Esophagus squamous epithelium (tissue), 5 donors: ENCODE results near the gene ZNF277. TPM values are rescaled to one million over a fixed set of nuclear protein-coding genes. Genes with fewer than 3 reads are reported as not detected.

Source experiments
- DNase-seq: peaks from one replicate; lab custom pipeline; 2025; lab: John Stamatoyannopoulos, UW
- H3K27ac ChIP-seq, 4 donors: fragments of 200-600 bp; sonication (generic); one replicate each; pipeline ENCODE4 v1.5.1; 2016 to 2019; ENCODE audit warnings: mild to moderate bottlenecking in 1 of 4
- H3K27me3 ChIP-seq, 4 donors: fragments of 200-600 bp; sonication (generic); 1 replicate in 3 of 4; 2 replicates in 1 of 4; pipeline versions ENCODE4 v1.5.1 to v1.6.0; 2017 to 2021; ENCODE audit warnings: antibody characterized with exemption in 1 of 4
- H3K36me3 ChIP-seq, 3 donors: fragments of 200-600 bp; sonication (generic); one replicate each; pipeline ENCODE4 v1.5.1; 2016 to 2019
- H3K4me1 ChIP-seq, 3 donors: fragments of 200-600 bp; sonication (generic); one replicate each; pipeline ENCODE4 v1.5.1; 2017 to 2019
- H3K4me3 ChIP-seq, 4 donors: fragments of 200-600 bp; sonication (generic); 1 replicate in 3 of 4; 2 replicates in 1 of 4; pipeline ENCODE4 v1.5.1; 2016 to 2019; ENCODE audit warnings: mild to moderate bottlenecking in 2 of 4, moderate library complexity in 1 of 4
- H3K9me3 ChIP-seq, 3 donors: fragments of 200-600 bp; sonication (generic); one replicate each; pipeline ENCODE4 v1.5.1; 2016 to 2019
- POLR2A ChIP-seq, 4 donors: fragments of 450-650 bp; IDR thresholded peaks; one replicate each; pipeline ENCODE4 v1.6.1; 2017; ENCODE audit warnings: antibody characterized with exemption in 4 of 4, mild to moderate bottlenecking in 4 of 4, moderate library complexity in 3 of 4
- WGBS, 2 donors: methylation state at CpG; one replicate each; pipeline ENCODE4 v1.1.5; 2018; 5-methylcytosine and 5-hydroxymethylcytosine counted together
- intact Hi-C: fragments of 100-400 bp; cut with DNase I; formaldehyde crosslinking; loops from one replicate; pipeline ENCODE4 v1.15.0; 2022
- total RNA-seq, 4 donors: library from RNA; depleted of rRNA; stranded (reverse); fragments of >200 nt; gene quantifications; one replicate each; pipeline ENCODE4 v1.1.0, GENCODE V29; 2016
- TF ChIP-seq, protein P1 (sequence below), 6 experiments: fragments of 450-650 bp in 4 of 6; fragments of 200-600 bp in 2 of 6; sonication (generic) in 2 of 6; IDR thresholded peaks; one replicate each; pipeline ENCODE4 v1.5.1; 2016 to 2019; ENCODE audit warnings: antibody characterized with exemption in 6 of 6, mild to moderate bottlenecking in 4 of 6, moderate library complexity in 4 of 6
- donor health status: DM: yes; HTN: yes; CAD: no.

The ZNF277 gene
- total RNA-seq, 4 donors from 2014 or later: 7.3 to 32.0 (median 19.6) TPM

DNA sequence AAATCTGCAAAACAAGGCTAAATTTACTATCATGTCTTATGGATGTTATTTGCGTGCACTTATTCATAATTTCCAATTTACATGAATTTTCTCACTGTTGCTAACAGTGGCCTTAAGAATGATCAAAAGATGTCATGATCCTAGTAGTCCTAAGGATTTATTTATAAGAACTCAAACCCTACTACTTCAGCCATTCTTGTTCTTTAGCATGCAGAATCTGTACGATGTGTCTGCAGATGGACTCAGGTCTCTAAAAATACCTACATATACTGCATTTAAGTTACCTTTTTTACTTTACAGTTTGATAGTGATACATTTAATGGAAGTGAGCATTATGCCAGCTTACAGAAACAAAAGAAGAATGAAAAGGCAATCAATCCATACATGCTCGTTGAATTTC lies 91.2 kb downstream of the ZNF277 start:
- Histone ChIP-seq H3K9me3 (no peaks in the 10 kb centered on the region), H3K36me3 (peaks cover 0 to 10% (median 0%) of the 10 kb centered on the region in 3 donors), H3K4me3 (no peak overlapping the region), H3K27ac (no peak overlapping the region), H3K4me1 (peaks cover 0 to 3% (median 0%) of the 10 kb centered on the region in 3 donors), H3K27me3 (no peaks in the 10 kb centered on the region)
- intact Hi-C loops: no loop called here
- DNase-seq: no peak
- 92 to 97% methylated on average over 3 of the region's 3 CpGs for WGBS, 2 donors
- TF ChIP-seq, protein P1, sequence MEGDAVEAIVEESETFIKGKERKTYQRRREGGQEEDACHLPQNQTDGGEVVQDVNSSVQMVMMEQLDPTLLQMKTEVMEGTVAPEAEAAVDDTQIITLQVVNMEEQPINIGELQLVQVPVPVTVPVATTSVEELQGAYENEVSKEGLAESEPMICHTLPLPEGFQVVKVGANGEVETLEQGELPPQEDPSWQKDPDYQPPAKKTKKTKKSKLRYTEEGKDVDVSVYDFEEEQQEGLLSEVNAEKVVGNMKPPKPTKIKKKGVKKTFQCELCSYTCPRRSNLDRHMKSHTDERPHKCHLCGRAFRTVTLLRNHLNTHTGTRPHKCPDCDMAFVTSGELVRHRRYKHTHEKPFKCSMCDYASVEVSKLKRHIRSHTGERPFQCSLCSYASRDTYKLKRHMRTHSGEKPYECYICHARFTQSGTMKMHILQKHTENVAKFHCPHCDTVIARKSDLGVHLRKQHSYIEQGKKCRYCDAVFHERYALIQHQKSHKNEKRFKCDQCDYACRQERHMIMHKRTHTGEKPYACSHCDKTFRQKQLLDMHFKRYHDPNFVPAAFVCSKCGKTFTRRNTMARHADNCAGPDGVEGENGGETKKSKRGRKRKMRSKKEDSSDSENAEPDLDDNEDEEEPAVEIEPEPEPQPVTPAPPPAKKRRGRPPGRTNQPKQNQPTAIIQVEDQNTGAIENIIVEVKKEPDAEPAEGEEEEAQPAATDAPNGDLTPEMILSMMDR (IDR thresholded peaks at IDR 0.05): no peak
- no peak for TF ChIP-seq POLR2A (IDR thresholded peaks at IDR 0.05)

DNA sequence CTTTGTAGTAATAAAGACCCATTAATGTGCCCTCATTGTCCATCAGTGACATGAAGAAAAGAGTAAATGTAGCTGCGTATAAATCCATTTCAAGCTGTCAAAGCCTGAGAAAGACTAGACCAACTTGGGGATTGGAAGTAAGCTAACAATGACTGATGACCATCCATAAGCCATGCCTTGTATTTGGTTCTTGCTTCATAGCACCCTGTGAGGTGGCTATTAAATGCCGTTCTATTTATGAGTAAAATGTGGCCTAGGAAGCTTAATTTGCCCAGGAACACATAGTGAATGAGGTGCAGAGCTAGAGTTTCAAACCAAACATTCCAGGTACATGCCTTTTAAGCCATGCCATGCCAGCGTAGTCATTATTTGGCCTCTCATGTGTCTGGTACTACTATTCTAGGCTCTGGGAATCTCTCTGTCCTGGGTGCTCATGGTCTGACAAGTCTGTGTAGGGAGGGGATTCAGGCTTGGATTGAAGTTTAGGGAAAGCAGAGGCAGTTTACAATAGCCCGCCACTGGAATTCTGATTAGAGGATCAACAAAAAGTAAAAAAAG lies 92.1 kb downstream of the ZNF277 start:
- 86 to 96% methylated on average over 3 to 4 of the region's 4 CpGs for WGBS, 2 donors
- H3K36me3 ChIP-seq: peaks cover 0 to 10% (median 0%) of the 10 kb centered on the region in 3 donors
- H3K4me3 ChIP-seq: no peak overlapping the region
- peaks cover 0 to 8% (median 0%) of the 10 kb centered on the region in 3 donors for H3K4me1 ChIP-seq
- intact Hi-C loops: no loop called here
- no peaks in the 10 kb centered on the region for H3K9me3 ChIP-seq
- TF ChIP-seq, protein P1 (IDR thresholded peaks at IDR 0.05): no peak
- no peak for TF ChIP-seq POLR2A (IDR thresholded peaks at IDR 0.05)
- H3K27ac ChIP-seq: no peak overlapping the region
- no peaks in the 10 kb centered on the region for H3K27me3 ChIP-seq
- no peak for DNase-seq

DNA sequence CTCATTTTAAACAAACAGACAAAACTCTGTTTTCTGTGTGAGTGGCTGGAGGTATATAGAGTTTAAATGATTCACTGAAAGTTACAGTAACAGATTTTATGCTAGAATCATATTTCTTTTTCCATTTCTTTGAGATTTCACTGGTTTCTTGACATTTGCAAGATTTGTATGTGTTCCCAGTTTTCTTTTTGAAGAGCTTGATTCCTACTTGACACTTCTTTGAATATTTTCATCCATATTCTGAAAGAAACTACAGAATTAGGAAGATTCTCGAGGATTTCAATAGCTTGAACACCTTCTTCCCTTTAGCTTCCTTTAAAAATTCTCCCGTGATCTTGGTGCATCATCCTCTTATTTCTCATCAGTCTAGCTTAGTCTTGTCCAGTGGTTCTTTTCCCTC lies 93.6 kb downstream of the ZNF277 start:
- Histone ChIP-seq H3K9me3 (no peaks in the 10 kb centered on the region), H3K27ac (no peak overlapping the region), H3K4me1 (peaks cover 0 to 8% (median 0%) of the 10 kb centered on the region in 3 donors), H3K27me3 (no peaks in the 10 kb centered on the region), H3K4me3 (no peak overlapping the region), H3K36me3 (peaks cover 0 to 13% (median 0%) of the 10 kb centered on the region in 3 donors)
- no peak for DNase-seq
- 93 to 98% methylated on average over 2 of the region's 2 CpGs for WGBS, 2 donors
- TF ChIP-seq POLR2A (IDR thresholded peaks at IDR 0.05): no peak
- TF ChIP-seq, protein P1 (IDR thresholded peaks at IDR 0.05): no peak
- intact Hi-C loops: no loop called here

DNA sequence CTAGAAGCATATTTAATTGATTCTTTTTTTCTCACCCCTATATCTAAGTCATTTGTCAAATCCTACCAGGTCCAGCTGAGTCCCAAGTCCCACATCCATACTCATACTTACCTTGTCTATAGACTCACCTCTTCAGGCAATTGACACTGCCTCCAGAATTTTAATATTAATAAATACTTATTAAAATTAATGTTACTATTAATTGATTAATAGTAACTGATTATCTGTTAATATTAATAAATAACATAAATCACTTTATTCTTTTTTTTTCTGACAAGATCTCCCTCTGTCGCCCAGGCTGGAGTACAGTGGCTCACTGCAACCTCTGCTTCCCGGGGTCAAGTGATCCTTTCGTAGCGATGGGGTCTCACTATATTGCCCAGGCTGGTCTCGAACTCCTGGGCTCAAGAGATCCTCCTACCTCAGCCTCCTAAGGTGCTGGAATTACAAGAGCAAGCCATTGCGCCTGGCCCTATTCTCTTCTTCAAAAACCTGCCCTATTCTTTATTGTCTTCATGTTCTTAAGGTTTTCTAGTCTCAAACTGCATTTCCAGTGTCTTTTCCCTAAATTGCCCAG lies 94.4 kb downstream of the ZNF277 start:
- TF ChIP-seq, protein P1 (IDR thresholded peaks at IDR 0.05): no peak
- no peak for TF ChIP-seq POLR2A (IDR thresholded peaks at IDR 0.05)
- intact Hi-C loops: no loop called here

DNA sequence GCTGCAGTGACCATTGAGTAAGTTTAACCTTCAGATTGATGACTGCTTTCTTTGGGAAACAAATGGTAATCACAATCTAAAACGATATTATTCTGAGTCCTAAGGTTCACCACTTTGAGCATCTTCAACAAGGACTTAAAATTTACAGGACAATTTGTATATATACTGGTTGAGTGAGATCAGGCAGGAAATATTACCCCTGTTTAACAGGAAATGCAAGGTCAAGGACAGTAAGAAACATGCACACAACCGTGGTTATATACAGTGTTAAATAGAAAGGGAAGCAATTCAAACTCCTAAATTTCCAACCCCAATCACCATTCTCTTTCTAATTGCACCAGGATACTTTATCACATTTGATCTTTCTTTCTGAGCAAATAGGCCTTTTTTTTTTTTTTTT lies 96.1 kb downstream of the ZNF277 start:
- Histone ChIP-seq H3K4me1 (peaks cover 0 to 8% (median 6%) of the 10 kb centered on the region in 3 donors), H3K4me3 (no peak overlapping the region), H3K9me3 (no peaks in the 10 kb centered on the region), H3K27me3 (no peaks in the 10 kb centered on the region), H3K27ac (no peak overlapping the region), H3K36me3 (peaks cover 0 to 13% (median 0%) of the 10 kb centered on the region in 3 donors)
- no peak for DNase-seq
- intact Hi-C loops: no loop called here
- 59 to 72% methylated on average over 2 of the region's 2 CpGs for WGBS, 2 donors
- TF ChIP-seq, protein P1 (IDR thresholded peaks at IDR 0.05): no peak
- TF ChIP-seq POLR2A (IDR thresholded peaks at IDR 0.05): no peak

More for the DNA sequence above, 94.4 kb downstream of the ZNF277 start:
- no peaks in the 10 kb centered on the region for H3K9me3 ChIP-seq
- 90 to 96% methylated on average over 6 of the region's 6 CpGs for WGBS, 2 donors
- H3K4me3 ChIP-seq: no peak overlapping the region
- peaks cover 0 to 8% (median 0%) of the 10 kb centered on the region in 3 donors for H3K4me1 ChIP-seq
- DNase-seq: no peak
- no peak overlapping the region for H3K27ac ChIP-seq
- no peaks in the 10 kb centered on the region for H3K27me3 ChIP-seq
- peaks cover 0 to 13% (median 0%) of the 10 kb centered on the region in 3 donors for H3K36me3 ChIP-seq
